GM19193 (cell line): Measurements from ENCODE around the gene BOC.

ENCODE experiments used
- POLR2A ChIP-seq: IDR thresholded peaks from 4 replicates; pipeline ENCODE4 v1.6.1; 2011; ENCODE audit not compliant: insufficient read depth, insufficient read length; ENCODE audit errors: extremely low read depth

BOC gene

GRCh38 chr3:113251817-113252216 is 40.5 kb downstream of the BOC start:
- TF ChIP-seq POLR2A: no peak

- no peak for TF ChIP-seq POLR2A
These were observed 41.2 kb downstream of the BOC start for GRCh38 chr3:113252553-113252952.

DNA sequence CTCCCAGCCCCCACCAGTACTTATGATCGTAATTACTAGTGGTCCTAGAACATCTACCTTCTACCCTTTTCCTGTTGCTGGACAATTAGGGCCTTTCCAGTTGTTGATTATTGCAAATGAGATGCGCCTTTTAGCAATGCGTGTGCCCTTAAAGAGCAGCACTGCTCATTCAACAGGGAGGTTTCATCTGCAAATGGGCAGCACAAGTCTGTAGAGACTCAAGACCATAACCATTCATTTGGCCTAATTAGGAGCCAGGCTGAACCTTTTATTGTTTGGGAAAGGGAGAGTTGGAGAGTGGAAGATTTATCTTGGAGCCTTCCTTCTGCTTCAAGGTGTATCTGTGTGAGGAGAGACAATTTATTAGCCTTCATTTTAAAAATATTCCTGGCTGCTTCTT is 42.3 kb downstream of the BOC start:
- TF ChIP-seq POLR2A: no peak

- TF ChIP-seq POLR2A: no peak
These were observed 43.0 kb downstream of the BOC start for GRCh38 chr3:113254171-113254947.

GRCh38 chr3:113255100-113255853 is 43.9 kb downstream of the BOC start:
- TF ChIP-seq POLR2A: no peak

DNA sequence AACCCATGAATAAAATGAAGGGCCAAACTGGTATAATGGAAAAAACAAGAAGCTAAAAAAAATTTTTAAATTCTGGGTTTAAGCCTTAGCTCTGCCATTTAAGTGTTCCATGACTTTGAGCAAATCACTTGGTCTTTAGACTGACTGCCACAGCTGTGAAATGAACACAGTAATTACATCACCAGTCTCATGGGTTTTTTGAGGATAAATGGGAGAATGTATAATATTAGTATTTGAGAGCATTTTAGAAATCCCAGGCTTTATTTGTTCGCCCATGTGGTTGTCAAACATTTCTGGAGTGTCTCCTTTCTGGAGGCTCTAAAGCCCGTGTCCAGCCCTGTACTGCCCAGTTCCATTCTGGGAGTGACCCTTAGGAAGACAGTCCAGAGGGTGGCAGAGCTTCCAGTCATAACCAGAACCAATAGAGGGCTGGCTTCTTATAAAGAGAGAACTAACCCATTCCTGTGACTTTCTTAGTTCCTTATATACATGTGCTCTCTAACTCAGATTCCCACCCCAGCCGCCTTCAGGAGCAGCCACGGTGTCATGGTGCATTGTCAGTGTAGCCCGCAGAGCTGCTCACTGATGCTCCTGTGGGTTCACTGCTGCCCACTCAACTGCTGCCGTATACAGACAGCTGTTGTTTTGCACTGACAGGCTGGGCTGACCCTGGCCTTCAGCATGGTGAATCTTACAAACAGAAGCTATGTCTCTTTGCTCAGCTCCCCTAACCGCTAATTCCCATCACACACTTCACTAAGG is 44.7 kb downstream of the BOC start:
- TF ChIP-seq POLR2A: no peak

DNA sequence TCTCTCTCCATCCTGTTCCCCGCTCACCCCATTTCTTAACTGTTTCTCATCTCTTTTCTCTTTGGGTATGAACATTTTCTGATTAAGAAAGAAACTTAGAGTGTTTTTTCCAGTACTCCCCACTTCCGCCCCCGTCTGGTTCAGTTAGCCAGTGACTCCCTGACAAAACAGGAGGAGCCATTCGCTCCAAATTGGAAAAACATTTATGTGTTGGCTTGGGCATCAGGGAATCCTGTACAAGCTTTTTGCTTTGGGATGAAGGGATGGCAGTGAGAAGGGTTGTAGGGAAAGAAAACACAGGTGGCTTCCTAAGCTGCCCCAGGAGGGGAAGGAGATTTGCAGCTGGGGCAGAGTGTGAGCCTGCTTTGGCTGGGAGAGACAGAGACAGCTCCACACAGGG is 47.0 kb downstream of the BOC start:
- no peak for TF ChIP-seq POLR2A

DNA sequence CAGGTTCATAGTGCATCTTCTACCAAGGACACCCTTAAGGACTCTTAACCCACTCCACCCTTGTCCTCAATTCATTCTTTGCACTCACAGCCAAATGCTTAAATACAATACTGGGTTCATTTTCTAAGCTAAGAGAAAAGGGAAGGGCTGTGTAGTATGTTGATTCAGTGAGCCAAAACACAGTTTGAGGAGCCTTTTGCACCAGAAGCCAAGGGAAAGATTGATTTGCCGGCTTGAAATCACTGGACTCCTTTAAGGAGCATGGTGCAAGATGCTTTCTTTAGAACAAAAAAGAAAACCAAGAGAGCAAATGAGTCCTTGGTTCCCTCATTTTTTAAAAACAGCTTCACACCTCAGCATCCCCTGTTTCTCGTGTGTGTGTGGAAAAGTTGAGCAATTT is 47.8 kb downstream of the BOC start:
- TF ChIP-seq POLR2A: no peak

- TF ChIP-seq POLR2A: no peak
These were observed 49.8 kb downstream of the BOC start for GRCh38 chr3:113261063-113261625.

DNA sequence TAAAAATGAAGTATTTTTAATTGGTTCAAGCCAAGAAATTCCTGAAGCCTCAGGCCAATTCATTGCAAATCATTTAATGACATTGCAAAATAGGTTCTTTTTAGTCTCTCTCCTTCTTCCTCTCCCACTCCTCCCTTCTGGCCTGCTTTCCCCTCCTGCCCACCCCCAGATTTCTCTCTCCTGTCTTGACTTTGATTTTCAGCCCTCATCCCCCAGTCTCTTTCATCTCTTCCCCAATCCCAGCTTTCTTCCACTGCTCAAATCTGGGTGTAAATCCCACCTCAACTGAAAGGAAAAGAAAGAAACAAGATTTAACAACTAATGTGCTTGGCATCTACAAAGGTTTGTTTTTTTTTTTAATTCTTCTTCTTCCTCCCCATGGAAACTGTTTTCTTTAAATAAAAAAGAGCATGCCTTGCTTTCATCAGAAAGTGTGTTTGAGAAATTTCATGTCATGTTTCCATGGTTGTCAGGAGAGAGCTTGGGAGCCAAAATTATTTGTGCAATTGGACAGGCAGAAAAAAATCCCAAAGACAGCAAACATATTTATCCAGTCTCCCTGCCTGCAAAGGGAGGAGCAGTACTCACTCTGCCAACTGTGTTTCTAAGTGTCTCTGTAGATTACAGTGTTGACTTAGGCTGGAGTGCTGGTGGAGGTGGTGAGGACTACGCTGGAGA is 50.4 kb downstream of the BOC start:
- TF ChIP-seq POLR2A: no peak

DNA sequence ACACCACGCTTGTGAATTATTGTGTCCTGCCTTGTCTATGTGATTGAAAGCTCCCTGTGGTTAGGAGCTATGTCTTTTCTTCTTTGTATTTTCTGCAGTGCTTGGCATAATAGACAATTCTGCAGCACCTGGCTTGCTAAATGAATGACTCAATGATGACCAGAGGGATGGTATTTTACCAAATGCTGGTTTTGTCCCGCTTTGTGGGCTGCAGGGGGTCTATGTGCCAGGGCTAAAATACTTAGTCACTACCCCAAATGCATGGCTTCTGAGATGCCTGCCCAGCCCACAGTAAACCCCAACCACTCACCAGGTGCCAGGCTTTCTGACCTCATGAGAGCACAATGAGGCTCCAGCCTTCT is 50.9 kb downstream of the BOC start:
- TF ChIP-seq POLR2A: no peak

- no peak for TF ChIP-seq POLR2A
These were observed 51.7 kb downstream of the BOC start for GRCh38 chr3:113263020-113263419.

GRCh38 chr3:113263778-113264177 is 52.4 kb downstream of the BOC start:
- TF ChIP-seq POLR2A: no peak

GRCh38 chr3:113264283-113265131 is 53.1 kb downstream of the BOC start:
- TF ChIP-seq POLR2A: no peak
